ENCODE measurements around the gene SEC14L5.
"Not testable (repeated sequence)": the region's sequence is repeated elsewhere in the genome, so short reads cannot be mapped to it uniquely, and the experiment has no call there.

The SEC14L5 gene

DNA sequence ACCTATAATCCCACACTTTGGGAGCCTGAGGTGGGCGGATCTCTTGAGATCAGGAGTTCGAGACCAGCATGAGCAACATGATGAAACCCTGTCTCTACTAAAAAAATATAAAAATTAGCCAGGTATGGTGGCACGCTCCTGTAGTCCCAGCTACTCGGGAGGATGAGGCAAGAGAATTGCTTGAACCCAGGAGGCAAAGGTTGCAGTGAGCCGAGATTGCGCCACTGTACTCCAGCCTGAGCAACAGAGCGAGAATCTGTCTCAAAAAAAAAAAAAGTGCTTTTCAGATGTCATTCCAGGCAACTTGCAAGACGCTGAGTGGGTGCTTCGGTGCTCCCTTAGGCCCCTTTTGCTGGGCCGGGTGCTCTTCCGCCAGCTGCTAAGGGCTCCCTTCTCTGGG lies 86.5 kb downstream of the SEC14L5 start:
- not testable (repeated sequence) for DNase-seq

DNA sequence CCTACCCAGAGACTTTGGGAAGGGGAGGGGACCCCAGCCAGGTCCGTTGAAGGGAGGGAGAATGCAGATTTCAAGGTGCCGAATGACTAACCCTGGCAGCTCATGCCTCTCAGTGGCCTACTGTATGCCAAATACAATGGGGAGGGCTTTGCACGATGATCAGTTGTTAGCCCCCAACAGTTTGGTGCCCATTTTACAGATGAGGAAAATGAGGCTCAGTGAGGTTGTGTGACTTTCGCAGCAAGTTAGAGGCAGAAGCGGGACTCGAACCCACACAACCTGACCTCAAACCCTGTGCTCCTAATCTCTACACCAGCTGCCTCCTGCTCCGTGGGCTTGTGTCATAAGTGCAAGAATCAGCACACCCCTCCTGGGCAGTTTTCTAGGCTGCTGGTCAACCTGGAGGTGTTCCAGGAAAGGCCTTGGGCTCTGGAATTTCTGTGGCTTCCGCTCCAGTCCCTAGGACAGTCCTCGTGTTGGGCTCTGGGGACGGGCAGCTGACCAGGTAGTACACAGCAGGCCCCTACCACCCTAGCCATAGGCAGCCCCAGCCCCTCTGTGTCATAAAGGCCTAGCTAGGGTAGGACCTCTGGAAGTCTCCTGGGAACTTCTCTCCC lies 87.5 kb downstream of the SEC14L5 start:
- DNase-seq, result no peak

DNA sequence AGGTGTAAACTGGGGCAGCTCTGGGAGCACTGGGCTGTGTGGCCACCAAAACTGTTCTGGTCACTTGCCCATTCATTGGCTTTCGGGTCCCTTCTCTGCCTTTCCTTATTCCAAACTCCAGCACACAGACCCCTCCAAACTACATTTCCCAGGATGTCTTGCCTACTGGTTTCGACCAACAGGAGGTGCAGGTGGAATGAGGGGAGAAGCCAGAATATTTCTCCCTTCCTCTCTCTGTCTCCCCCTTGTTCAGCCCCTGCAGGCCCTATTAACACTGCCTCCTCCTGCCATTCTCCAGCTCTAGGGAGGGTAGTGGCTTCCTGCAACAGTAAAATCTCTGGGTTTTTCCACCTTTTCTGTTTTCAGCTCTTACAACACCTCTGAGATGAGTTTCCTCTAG lies 88.8 kb downstream of the SEC14L5 start:
- no peak for DNase-seq

DNA sequence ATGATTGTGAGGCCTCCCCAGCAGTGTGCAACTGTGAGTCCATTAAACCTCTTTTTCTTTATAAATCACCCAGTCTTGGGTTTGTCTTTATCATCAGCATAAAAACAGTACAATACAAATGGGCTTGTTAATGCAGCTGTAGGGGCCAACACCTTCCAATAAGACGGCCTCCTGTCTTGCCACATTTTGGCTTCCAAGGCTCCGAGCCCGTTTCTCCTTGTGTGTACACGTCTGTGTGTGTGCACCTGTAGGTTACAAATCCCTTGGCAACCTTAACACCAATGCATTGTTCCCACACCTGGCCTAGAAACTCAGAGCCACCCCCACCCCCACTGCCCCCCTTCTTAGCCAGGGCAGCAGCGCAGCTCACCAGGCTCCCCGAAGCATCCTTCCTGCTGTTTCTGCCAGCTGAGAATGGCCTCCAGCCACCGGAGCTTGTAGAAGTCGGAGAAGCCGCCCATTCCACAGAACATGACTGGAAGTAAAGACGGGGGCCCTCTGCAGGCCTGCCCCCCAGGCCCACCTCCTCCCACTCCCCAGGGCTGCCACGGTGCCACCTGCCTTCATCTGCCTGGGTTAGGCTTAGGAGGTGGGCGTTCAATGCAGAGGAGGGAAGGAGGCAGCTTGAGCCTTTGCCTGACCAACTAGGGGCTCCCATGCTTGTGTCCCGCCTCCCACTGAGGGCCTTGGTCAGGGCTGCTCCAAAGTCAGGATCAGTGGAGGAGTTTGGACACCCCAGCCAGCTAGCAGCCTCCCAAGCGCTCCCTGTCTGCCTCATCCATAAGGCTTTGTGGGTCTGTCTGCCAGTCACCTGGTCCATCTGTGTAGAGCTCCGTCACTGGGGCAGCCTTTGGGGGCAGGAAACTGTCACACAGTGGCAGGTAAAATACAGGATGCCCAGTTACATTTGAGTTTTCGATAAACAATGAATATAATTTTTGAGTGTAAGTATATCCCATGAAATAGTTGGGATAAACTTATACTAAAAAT lies 97.0 kb downstream of the SEC14L5 start:
- no peak for DNase-seq

DNA sequence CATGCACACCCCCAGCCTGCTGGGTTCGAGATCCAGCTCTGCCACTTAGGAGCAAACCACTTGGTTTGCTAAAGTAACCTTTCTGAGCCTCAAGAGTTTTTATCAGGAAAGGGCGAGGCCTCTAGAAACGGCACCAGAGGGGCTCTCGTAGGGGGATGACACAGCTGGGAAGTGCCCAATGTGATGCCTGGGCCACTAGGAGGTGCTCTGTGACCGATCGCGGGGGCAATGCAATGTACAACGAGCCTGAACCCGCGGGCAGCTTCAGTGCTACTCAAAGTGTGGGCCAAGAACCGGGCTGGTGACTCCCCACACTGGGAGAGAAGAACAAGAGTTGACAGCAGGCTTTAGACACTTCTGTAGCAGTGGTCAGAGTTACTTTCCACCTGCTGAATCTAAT lies 98.2 kb downstream of the SEC14L5 start:
- DNase-seq, result no peak

DNA sequence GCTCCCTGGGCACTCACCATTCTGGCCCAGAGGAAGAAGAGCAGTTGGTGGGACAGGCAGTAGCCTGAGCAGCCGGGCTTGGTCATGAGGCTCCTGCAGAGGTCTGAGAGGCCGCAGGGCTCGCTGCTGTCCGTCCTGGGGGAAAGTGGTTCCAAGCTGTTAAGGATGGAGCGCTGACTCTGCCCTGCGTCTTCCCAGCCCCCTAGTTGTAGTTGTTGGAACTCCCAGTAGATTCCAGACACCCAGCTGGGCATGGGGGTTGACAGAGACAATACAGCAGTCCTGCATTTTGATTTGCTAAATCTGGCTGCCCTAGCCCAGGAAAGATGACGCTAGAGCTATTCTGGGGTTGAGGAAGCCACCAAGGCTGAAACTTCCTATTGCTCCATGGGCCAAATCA lies 100.3 kb downstream of the SEC14L5 start:
- no peak for DNase-seq

DNA sequence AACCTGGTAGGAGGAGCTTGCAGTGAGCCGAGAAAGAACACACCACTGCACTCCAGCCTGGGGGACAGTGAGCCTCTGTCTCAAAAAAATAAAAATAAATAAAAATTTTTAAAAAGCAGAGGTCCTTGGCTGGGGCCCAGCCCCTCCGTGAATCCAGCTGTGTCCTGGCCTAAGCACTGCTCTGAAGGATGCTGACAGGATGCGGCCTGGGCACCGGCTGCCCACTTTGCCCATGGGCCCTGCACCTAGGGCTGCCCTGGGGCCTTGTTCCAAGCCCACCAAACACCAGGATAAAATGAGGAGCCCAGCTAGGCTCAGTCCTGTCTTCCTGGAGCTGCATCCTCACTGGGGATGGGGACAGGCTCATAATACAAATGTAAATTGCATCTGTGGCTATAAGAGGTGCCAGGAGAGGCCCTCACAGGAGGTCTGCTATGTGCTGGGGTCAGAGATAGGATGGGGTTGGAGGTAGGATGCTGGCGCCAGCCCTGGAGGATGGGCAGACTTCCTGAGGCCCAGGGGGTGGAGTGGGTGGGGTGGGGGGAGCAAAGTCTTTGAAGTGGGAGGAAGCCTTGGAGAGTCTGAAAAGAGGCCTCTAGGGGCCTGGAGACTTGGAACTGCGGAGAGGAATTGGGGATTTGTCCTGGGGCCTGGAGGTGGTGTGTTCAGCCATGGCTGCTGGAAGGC lies 101.4 kb downstream of the SEC14L5 start:
- DNase-seq, result no peak

DNA sequence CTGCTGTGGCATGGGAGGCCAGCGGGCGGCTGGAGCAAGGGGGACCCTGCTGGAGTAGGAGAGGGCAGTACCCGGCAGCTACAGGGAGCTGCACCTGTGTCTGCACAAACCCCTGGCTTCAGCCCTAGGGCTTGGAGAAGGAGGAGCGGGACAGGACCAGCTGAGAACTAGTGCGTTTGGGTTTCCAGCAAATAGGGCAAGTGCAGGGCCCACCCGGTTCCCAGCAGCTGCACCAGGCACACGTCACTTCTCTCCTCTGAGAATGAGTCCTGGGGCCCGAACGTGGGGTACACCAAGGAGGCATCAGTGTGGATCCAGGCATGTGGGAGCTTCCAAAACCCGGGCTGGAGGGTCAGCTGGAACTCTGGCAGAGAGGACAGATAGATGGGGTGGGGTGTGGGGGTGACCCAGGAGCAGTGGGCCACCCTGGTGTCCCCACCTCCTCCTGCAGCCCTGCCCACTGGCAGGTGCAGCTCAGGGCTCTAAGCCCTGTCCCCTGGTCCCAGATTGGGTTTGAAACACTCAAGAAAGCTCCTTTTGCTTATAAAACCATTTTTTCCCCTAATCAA lies 102.0 kb downstream of the SEC14L5 start:
- DNase-seq, result no peak

DNA sequence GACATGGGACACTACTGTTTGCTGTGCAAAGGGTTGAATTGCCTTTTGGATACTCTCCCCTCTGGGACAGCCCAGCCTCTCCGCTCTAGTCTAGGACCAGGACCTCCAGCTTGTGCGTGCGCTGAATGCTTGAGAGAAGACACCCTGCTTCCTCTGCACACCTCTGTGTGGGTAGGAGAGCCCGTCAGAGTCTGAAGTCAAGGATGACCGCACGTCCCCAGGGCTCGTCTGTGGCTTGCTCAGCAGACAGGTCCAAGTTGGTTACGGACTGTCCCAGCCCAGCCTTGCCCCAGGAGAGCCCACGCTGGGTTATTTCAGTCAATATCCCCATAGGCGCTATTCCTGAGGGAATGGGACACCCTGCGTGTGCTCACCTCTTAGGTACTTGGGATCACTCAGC lies 103.9 kb downstream of the SEC14L5 start:
- no peak for DNase-seq

DNA sequence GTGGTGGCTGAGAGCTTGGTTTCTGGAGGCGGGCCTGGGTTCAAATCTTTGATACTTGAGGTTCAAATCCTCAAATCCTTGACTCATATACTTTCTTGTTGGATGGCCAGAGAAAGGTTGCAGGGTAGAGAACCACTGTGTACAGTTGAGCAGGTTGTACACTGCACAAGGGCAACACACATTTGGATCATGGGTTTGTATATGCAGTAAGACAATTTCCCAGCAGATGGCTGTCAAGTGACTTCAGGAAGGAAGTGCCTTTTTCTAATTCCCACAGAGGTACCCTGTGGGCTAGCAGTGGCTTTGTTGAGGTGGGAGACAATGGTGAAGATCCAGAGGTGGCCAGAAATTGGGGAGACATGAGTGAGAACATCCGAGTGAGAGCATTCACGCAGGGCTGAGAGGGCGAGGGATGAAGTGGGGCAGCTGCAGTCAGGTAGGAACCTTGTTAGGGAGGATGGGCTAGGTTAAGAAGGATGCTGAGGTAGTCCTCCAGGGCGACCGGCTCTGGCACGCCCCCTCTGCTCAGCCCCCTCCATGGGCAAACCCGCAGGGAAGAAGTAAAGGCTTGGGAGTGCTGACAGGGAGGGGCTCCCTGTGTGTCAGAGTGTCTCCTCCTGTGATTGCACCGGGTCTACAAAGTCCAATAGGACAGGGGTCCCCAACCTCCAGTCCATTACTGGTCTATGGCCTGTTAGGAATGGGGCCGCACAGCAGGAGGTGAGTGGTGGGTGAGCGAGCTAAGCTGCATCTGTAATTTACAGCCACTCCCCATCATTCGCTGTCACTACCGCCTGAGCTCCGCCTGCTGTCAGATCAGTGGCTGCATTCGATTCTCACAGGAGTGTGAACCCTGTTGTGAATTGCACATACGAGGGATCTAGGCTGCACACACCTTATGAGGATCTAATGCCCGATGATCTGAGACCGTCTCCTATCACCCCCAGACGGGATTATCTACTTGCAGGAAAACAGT lies 104.9 kb downstream of the SEC14L5 start:
- DNase-seq, result no peak

DNA sequence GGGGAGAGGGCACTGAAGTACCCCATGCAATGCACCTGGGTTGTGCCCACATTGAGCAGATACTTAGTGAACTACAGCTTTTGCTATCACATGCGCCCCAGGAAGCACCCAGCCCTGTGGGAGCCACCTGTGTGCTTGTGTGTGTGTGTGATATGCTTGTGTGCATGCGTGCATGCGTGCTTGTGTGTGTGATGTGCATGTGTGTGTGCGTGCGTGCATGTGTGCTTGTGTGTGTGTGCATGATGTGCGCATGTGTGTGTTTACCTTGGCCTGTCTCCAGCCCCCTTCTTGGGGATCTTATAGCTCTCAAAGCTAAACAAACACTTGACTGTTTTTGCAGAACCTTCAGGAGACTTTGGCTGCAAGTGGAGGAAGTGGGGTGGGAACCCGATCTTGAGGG lies 106.8 kb downstream of the SEC14L5 start:
- DNase-seq, result no peak

DNA sequence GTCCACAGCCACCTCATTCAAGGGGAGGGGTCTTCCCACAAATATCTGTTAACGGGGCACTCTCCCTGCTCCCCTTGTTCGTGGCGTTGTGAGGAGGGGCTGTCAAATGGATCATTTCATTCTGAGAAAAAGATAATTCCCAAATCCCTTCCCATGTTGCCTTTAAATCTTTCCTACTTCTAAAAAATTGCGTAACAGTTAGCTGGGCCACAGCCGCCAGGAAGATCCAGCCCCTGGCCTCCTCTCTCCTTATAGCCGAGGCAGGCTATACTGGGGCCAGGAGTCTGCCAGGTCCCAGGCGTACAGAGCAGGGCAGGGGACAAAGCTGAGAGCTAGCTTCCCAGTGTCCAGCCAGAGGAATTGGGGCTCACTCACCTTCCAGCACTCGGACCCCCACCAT lies 107.2 kb downstream of the SEC14L5 start:
- DNase-seq, result no peak

DNA sequence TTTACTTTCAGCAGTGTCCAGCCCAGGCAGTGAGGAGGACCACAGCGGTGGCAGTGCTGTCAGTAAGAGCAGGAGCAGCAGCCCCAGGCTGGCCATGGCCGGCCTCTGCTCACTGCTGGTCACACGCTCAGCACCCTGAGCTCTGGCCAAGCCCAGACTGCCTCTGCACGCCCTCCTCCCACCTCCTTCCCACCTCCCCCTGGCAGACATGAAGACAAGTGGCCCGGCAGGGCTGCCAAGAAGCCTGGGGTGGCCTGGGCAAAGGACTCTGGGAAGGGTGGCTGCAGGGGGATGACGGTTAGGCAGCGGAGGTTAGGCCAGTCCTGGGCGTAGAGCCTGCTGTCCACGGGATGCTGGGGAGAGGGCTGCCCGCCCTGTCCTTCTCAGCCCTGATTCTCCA lies 107.7 kb downstream of the SEC14L5 start, which contains the start of gene C16orf89:
TSS of gene C16orf89 (minus strand) at position 144 of the 400 bp plus-strand sequence. CDS start at position 96, 48 bp downstream.
- DNase-seq, result no peak

DNA sequence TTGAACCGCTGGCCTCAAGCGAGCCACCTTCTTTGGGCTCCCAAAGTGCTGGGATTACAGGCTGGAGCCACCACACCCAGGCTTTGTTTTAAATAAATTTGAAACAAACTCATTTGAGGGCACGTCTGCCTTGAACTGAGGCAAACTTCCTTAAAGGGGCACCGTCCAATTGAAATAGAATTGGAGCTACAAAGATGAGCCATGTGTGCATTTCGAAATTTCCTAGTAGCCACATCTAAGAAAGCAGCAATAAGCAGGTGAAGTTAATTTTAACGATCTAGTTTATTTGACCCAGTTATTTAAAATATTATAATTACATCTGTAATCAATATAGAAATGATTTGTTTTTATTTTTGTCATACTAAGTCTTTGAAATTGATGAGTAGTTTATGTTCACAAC lies 108.4 kb downstream of the SEC14L5 start:
- no peak for DNase-seq
